ENCODE measurements around the gene SPRYD3. TPM values are rescaled to one million over a fixed set of nuclear protein-coding genes. Genes with fewer than 3 reads are reported as not detected.

The SPRYD3 gene
- total RNA-seq, 4 donors from 2014 or later = 15.9 to 75.5 (median 28.9) TPM

DNA sequence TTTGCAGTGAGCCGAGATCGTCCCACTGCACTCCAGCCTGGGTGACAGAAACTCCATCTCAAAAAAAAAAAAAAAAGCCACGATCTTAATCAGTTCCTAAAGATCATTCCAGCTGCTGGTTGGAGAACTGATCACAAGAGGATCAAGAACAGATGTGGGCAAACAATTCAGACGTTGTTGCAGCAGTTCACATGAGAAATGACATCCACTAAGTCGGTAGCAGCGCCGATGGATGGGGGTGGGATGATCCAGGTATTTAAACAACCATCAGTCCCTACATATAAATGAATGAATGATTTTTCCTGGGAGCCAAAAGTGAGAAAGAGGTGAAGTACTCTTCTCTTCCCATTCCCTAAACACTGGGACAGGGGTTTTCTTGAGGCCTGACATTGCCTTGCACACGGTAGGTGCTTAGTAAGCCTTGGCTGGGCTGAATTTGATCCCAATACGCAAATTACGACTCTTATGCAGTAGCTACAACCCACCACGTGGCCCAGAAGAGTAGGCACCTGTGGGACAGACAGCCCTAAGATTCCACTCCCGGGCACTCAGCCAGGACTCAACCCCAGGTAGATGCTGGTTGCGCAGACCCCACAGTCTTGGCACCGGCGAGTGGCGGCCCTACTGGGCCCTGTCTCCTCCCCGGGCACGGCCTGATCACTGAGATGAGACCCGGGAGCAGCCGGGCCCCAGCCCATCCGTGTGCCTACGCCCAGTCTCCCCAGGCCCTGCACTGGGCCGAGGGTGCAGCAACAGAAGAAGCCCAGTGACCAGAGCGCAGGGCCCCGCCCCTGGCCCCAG is 565 bp downstream of the SPRYD3 start:
- TF ChIP-seq, protein P1, sequence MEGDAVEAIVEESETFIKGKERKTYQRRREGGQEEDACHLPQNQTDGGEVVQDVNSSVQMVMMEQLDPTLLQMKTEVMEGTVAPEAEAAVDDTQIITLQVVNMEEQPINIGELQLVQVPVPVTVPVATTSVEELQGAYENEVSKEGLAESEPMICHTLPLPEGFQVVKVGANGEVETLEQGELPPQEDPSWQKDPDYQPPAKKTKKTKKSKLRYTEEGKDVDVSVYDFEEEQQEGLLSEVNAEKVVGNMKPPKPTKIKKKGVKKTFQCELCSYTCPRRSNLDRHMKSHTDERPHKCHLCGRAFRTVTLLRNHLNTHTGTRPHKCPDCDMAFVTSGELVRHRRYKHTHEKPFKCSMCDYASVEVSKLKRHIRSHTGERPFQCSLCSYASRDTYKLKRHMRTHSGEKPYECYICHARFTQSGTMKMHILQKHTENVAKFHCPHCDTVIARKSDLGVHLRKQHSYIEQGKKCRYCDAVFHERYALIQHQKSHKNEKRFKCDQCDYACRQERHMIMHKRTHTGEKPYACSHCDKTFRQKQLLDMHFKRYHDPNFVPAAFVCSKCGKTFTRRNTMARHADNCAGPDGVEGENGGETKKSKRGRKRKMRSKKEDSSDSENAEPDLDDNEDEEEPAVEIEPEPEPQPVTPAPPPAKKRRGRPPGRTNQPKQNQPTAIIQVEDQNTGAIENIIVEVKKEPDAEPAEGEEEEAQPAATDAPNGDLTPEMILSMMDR (IDR thresholded peaks at IDR 0.05) = no peak
- TF ChIP-seq POLR2A (IDR thresholded peaks at IDR 0.05) = no peak
- intact Hi-C loops (cut with DNase I; ENCODE audit: low total_unique reads) = no loop called here
- no peaks in the 10 kb centered on the region for H3K9me3 ChIP-seq
- H3K36me3 ChIP-seq = no peaks in the 10 kb centered on the region
- H3K4me1 ChIP-seq = peaks cover 0 to 16% of the 10 kb centered on the region in 2 donors
- H3K27ac ChIP-seq = peak overlapping the region; percentile 89 to 93
- H3K4me3 ChIP-seq = peak overlapping the region; percentile 66 to 69
- no peaks in the 10 kb centered on the region for H3K27me3 ChIP-seq
- DNase-seq = no peak

DNA sequence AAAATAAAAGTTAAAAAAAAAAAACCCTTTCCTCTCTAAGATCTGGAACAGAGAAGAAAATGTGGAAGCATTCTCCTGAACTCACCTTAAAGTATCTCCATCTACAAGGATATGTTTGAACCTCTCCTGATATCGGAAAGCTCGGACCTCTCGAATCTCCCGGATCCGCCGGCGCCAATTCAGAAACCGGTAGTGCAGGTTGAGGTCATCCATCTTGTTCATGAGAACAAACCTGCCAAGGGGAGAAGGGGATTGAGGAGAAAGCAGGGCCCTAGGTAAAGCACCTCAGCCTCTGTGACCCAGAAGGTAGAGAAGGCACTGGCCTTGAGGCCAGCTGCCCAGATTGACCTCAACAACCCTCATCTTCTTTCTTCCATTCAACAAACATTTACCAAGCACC is 2.2 kb downstream of the SPRYD3 start:
- no peak for TF ChIP-seq POLR2A (IDR thresholded peaks at IDR 0.05)
- TF ChIP-seq, protein P1 (IDR thresholded peaks at IDR 0.05) = no peak

DNA sequence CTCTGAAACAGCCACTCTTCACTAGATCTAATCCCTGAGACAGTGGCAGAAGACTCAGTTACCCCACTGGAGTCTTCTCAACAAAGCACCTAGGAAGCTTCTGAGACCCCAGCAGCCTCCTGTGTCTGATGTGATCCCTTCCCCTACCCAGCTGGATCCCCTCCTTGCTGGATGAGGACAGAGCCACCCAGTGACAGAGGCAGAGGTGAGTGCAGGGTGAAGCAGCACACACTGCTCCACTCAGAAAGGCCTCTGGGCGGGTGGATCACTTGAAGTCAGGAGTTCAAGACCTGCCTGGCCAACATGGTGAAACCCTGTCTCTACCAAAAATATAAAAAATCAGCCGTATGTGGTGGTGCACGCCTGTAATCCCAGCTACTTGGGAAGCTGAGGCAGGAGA is 2.7 kb downstream of the SPRYD3 start:
- Histone ChIP-seq H3K9me3 (no peaks in the 10 kb centered on the region), H3K4me3 (no peak overlapping the region), H3K36me3 (no peaks in the 10 kb centered on the region), H3K27me3 (no peaks in the 10 kb centered on the region), H3K4me1 (peaks cover 10 to 26% of the 10 kb centered on the region in 2 donors), H3K27ac (peak overlapping the region; percentile 13 to 72)
- TF ChIP-seq, protein P1 (IDR thresholded peaks at IDR 0.05) = no peak
- no peak for TF ChIP-seq POLR2A (IDR thresholded peaks at IDR 0.05)
- intact Hi-C loops (cut with DNase I; ENCODE audit: low total_unique reads) = no loop called here
- peak in 1 of 2 donors; percentile 13 for DNase-seq

More for the DNA sequence above, 2.2 kb downstream of the SPRYD3 start:
- H3K27ac ChIP-seq = peak overlapping the region; percentile 26 to 89
- H3K4me1 ChIP-seq = peaks cover 10 to 26% of the 10 kb centered on the region in 2 donors
- H3K36me3 ChIP-seq = no peaks in the 10 kb centered on the region
- intact Hi-C loops (cut with DNase I; ENCODE audit: low total_unique reads) = no loop called here
- H3K9me3 ChIP-seq = no peaks in the 10 kb centered on the region
- DNase-seq = peak in 1 of 2 donors; percentile 11
- no peaks in the 10 kb centered on the region for H3K27me3 ChIP-seq
- no peak overlapping the region for H3K4me3 ChIP-seq

DNA sequence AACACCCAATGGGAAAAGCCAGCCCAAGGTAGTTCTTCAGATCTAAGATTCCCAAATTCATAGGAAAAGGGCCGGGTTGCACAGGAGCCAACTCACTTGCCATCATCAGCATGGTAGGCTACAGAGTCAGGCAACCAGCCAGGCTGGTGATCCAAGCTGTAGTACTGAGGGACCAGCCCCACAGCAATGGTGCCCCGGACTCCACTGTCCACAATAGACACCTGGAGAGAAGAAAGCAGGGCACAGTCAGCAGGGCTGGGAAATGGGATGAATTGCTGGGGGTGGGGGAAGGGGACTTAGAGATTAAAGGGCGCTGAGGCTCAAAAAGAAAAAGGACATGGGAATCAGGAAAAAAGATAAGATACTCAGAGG is 4.2 kb downstream of the SPRYD3 start:
- TF ChIP-seq, protein P1 (IDR thresholded peaks at IDR 0.05) = no peak
- TF ChIP-seq POLR2A (IDR thresholded peaks at IDR 0.05) = no peak
- Histone ChIP-seq H3K9me3 (no peaks in the 10 kb centered on the region), H3K27me3 (no peaks in the 10 kb centered on the region), H3K4me1 (peaks cover 19 to 26% of the 10 kb centered on the region in 2 donors), H3K36me3 (no peaks in the 10 kb centered on the region), H3K27ac (peak overlapping the region; percentile 56 to 72), H3K4me3 (no peak overlapping the region)
- intact Hi-C loops (cut with DNase I; ENCODE audit: low total_unique reads) = no loop called here
- peak in 1 of 2 donors; percentile 23 for DNase-seq

DNA sequence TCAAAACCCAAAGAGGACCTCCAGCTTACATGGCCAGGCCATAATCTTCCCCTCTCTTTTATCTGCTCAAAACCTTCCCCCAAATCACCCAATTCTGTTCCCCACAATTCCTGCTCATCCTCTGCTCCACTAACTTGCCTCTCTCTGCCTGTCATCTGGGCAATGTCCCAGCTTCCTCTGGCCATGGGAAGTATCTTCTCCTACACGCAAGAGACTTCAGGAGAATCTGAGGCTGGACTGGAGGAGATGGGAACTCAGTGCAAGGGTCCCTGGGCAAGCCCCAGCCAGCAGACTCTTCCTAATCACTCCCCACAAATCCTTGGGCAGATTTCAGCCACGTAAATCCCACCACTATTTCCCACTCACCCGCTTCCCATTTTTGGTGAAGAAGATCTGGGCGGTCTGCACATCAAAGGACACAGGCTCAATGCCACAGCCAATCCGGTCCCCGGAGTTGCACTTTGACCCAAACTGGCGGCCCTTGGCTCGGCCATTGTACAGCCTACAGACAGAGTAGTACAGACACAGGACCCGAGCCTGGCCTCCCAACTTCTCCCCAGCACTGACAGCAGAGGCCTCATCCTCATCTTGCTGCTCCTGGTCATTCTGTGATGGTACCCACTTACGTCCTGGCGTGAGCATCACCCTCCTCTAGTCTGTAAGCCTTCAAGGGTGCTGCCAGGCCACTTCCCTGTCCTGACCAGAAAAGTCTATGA is 4.7 kb downstream of the SPRYD3 start:
- peak; percentile 34 to 37 for DNase-seq
- Histone ChIP-seq H3K36me3 (no peaks in the 10 kb centered on the region), H3K9me3 (no peaks in the 10 kb centered on the region), H3K4me1 (peaks cover 19 to 26% of the 10 kb centered on the region in 2 donors), H3K4me3 (no peak overlapping the region), H3K27ac (peak overlapping the region; percentile 56 to 72), H3K27me3 (no peaks in the 10 kb centered on the region)
- intact Hi-C loops (cut with DNase I; ENCODE audit: low total_unique reads) = no loop called here
- TF ChIP-seq POLR2A (IDR thresholded peaks at IDR 0.05) = no peak
- TF ChIP-seq, protein P1 (IDR thresholded peaks at IDR 0.05) = no peak

Data from uterus (tissue), 4 donors.